ENCODE results near the gene MBNL2. TPM values are rescaled to one million over a fixed set of nuclear protein-coding genes. Genes with fewer than 3 reads are reported as not detected.

MBNL2 gene
- total RNA-seq, 2 experiments from 2014 or later: 2.7 to 7.4 TPM

DNA sequence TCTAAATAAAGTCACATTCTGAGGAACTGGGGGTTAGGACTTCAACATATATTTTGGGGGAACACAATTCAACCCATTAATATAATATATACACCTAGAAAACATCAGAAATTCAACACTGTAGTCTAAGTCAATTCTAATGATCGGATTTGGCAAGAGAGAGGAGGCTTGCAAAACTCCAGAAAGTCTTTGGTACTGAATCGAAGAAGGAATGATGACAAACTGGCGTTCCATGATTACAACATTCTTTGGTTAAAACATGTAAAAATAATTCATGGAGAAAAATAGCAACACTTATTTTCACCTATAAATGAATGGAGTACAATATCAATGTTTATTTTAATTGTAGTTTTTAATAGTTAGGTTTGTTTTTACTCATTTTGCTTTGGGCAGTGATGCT is 62.4 kb downstream of the MBNL2 start:
- no peak overlapping the region for H3K4me3 ChIP-seq (ENCODE audit: low read depth, low read length, poor library complexity, severe bottlenecking)
- H3K36me3 ChIP-seq (ENCODE audit: insufficient read depth, low read length): no peaks in the 10 kb centered on the region
- H3K9me3 ChIP-seq (ENCODE audit: low read length): no peaks in the 10 kb centered on the region
- H2AFZ ChIP-seq (ENCODE audit: low read length): no peak overlapping the region
- no peak overlapping the region for H3K27ac ChIP-seq (ENCODE audit: low read depth, low read length, poor library complexity, severe bottlenecking)
- ChIA-PET POLR2A (no interaction called here), CTCF (ENCODE audit: unreplicated experiment) (no interaction called here)
- H3K4me1 ChIP-seq (ENCODE audit: insufficient read depth, low read length, poor library complexity, severe bottlenecking): no peaks in the 10 kb centered on the region
- no peak for DNase-seq (ENCODE audit: low spot score)
- intact Hi-C loops (cut with micrococcal nuclease; ENCODE audit: unreplicated experiment): no loop called here
- TF ChIP-seq EZH2phosphoT487 (IDR thresholded peaks at IDR 0.05; ENCODE audit: borderline replicate concordance, low read depth, low read length): no peak
- TF ChIP-seq, protein P1, sequence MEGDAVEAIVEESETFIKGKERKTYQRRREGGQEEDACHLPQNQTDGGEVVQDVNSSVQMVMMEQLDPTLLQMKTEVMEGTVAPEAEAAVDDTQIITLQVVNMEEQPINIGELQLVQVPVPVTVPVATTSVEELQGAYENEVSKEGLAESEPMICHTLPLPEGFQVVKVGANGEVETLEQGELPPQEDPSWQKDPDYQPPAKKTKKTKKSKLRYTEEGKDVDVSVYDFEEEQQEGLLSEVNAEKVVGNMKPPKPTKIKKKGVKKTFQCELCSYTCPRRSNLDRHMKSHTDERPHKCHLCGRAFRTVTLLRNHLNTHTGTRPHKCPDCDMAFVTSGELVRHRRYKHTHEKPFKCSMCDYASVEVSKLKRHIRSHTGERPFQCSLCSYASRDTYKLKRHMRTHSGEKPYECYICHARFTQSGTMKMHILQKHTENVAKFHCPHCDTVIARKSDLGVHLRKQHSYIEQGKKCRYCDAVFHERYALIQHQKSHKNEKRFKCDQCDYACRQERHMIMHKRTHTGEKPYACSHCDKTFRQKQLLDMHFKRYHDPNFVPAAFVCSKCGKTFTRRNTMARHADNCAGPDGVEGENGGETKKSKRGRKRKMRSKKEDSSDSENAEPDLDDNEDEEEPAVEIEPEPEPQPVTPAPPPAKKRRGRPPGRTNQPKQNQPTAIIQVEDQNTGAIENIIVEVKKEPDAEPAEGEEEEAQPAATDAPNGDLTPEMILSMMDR (conservative IDR thresholded peaks at IDR 0.05; ENCODE audit: low read length): no peak
- BruUV-seq (replicated peaks): no TSS peak
- H3K9me2 ChIP-seq (ENCODE audit: insufficient read depth, low read length): no peaks in the 10 kb centered on the region
- no peaks in the 10 kb centered on the region for H3K79me2 ChIP-seq (ENCODE audit: insufficient read depth, low read depth, low read length)
- no peak overlapping the region for H3K4me2 ChIP-seq (ENCODE audit: low read length)
- no peaks in the 10 kb centered on the region for H4K20me1 ChIP-seq (ENCODE audit: insufficient read depth, low read length)

DNA sequence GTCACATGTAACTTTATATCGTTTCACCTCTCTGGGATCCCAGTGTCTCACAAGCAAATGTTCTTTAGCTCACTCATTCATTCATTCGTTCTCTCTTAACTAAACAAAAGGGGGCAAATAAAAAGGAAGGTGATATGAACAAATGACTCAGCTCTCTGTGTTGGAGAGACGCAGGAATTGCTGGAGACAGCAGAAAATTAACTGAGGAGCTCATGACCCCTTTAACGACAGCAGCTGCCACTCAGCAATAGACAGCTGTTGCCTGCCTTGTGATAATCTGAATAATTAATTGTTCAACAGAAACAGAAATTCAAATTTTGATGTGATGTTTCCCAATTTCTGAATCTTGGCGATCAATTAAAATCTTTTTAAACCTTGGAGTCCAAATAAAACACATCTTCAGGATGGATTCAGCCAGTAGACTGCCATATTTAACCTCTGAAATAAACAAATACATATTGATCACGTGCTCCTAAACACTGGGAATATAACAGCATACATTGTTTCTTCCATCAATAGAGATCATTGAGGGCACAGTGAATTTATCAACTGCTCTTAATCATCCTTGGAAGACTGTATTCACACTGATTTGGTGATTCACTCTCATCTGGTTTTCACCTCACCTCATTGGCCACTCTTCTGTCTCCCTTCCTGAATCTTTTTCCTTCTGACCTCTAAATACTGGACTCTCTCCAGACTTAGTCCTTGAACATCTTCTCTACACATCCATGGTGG is 63.3 kb downstream of the MBNL2 start:
- ChIA-PET POLR2A (no interaction called here), CTCF (ENCODE audit: unreplicated experiment) (no interaction called here)
- intact Hi-C loops (cut with micrococcal nuclease; ENCODE audit: unreplicated experiment): no loop called here
- Histone ChIP-seq H3K36me3 (ENCODE audit: insufficient read depth, low read length) (no peaks in the 10 kb centered on the region), H2AFZ (ENCODE audit: low read length) (no peak overlapping the region), H3K4me2 (ENCODE audit: low read length) (no peak overlapping the region), H3K4me1 (ENCODE audit: insufficient read depth, low read length, poor library complexity, severe bottlenecking) (no peaks in the 10 kb centered on the region), H3K9me2 (ENCODE audit: insufficient read depth, low read length) (no peaks in the 10 kb centered on the region), H3K27ac (ENCODE audit: low read depth, low read length, poor library complexity, severe bottlenecking) (no peak overlapping the region), H4K20me1 (ENCODE audit: insufficient read depth, low read length) (no peaks in the 10 kb centered on the region), H3K79me2 (ENCODE audit: insufficient read depth, low read depth, low read length) (no peaks in the 10 kb centered on the region), H3K9me3 (ENCODE audit: low read length) (no peaks in the 10 kb centered on the region), H3K4me3 (ENCODE audit: low read depth, low read length, poor library complexity, severe bottlenecking) (no peak overlapping the region)
- no TSS peak for BruUV-seq (replicated peaks)
- DNase-seq (ENCODE audit: low spot score): no peak
- TF ChIP-seq, protein P1 (conservative IDR thresholded peaks at IDR 0.05; ENCODE audit: low read length): no peak
- no peak for TF ChIP-seq EZH2phosphoT487 (IDR thresholded peaks at IDR 0.05; ENCODE audit: borderline replicate concordance, low read depth, low read length)

DNA sequence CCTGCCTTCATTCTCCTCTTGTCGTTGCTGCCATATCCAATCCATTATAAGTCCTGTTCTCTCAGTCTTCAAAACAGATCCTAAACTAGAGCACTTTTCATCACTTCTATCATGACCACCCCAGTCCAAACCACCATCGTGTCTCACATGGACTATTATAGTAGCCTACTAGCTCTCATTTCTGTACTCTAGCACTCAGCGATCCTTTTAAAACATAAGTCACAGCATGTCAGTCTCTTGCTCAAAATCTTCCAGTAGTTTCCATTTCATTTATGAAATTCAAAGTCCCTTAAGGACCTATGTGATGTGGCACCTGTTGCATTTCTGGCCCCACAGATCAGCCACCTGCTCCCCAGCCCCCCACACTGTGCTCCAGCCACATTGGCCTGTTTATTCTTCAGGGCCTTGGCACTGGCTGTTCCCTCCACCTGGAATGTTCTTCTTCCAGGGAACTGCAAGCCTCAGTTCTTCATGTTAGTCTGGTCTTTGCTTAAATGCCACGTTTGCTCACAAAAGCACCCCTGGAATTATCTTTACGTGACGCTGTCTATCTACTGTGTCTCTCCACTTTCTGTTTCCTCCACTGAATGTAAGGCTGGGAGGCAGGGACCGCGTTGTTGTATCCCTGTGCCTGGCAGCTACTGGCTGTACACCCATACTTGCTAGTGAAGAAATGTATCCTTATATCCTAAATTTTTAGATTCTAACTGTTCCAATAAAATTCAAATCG is 64.3 kb downstream of the MBNL2 start:
- Histone ChIP-seq H4K20me1 (ENCODE audit: insufficient read depth, low read length) (no peaks in the 10 kb centered on the region), H3K4me1 (ENCODE audit: insufficient read depth, low read length, poor library complexity, severe bottlenecking) (no peaks in the 10 kb centered on the region), H2AFZ (ENCODE audit: low read length) (no peak overlapping the region), H3K4me2 (ENCODE audit: low read length) (no peak overlapping the region), H3K9me3 (ENCODE audit: low read length) (no peaks in the 10 kb centered on the region), H3K27ac (ENCODE audit: low read depth, low read length, poor library complexity, severe bottlenecking) (no peak overlapping the region), H3K79me2 (ENCODE audit: insufficient read depth, low read depth, low read length) (no peaks in the 10 kb centered on the region), H3K4me3 (ENCODE audit: low read depth, low read length, poor library complexity, severe bottlenecking) (no peak overlapping the region), H3K9me2 (ENCODE audit: insufficient read depth, low read length) (no peaks in the 10 kb centered on the region), H3K36me3 (ENCODE audit: insufficient read depth, low read length) (no peaks in the 10 kb centered on the region)
- no TSS peak for BruUV-seq (replicated peaks)
- no peak for TF ChIP-seq EZH2phosphoT487 (IDR thresholded peaks at IDR 0.05; ENCODE audit: borderline replicate concordance, low read depth, low read length)
- TF ChIP-seq, protein P1 (conservative IDR thresholded peaks at IDR 0.05; ENCODE audit: low read length): no peak
- no peak for DNase-seq (ENCODE audit: low spot score)
- ChIA-PET CTCF (ENCODE audit: unreplicated experiment) (no interaction called here), POLR2A (no interaction called here)
- intact Hi-C loops (cut with micrococcal nuclease; ENCODE audit: unreplicated experiment): no loop called here

Data from OCI-LY7 (cell line).